ENCODE data around the gene TNIK.

GRCh38 chr3:171267104-171267503 lies 193.1 kb downstream of the TNIK start:
- TF ChIP-seq POLR2A (IDR thresholded peaks at IDR 0.05; ENCODE audit: extremely low read depth, insufficient read length) (no peak), MYC (IDR thresholded peaks at IDR 0.05; ENCODE audit: low read depth, low read length) (no peak), MAX (IDR thresholded peaks at IDR 0.05; ENCODE audit: low read depth, low read length) (no peak)
- TF ChIP-seq, protein P1, sequence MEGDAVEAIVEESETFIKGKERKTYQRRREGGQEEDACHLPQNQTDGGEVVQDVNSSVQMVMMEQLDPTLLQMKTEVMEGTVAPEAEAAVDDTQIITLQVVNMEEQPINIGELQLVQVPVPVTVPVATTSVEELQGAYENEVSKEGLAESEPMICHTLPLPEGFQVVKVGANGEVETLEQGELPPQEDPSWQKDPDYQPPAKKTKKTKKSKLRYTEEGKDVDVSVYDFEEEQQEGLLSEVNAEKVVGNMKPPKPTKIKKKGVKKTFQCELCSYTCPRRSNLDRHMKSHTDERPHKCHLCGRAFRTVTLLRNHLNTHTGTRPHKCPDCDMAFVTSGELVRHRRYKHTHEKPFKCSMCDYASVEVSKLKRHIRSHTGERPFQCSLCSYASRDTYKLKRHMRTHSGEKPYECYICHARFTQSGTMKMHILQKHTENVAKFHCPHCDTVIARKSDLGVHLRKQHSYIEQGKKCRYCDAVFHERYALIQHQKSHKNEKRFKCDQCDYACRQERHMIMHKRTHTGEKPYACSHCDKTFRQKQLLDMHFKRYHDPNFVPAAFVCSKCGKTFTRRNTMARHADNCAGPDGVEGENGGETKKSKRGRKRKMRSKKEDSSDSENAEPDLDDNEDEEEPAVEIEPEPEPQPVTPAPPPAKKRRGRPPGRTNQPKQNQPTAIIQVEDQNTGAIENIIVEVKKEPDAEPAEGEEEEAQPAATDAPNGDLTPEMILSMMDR (IDR thresholded peaks at IDR 0.05; ENCODE audit: low read depth, low read length): no peak

All from NB4 (cell line).